GM18909 (cell line): Measurements from ENCODE around the gene MSANTD3.

Experiments
- ATAC-seq: cut with Tn5 transposase; IDR thresholded peaks from one replicate; pipeline ENCODE4 v1.9.1; 2021; ENCODE audit warnings: mild to moderate bottlenecking; ENCODE audit not compliant: unreplicated experiment, poor library complexity

MSANTD3 gene

DNA sequence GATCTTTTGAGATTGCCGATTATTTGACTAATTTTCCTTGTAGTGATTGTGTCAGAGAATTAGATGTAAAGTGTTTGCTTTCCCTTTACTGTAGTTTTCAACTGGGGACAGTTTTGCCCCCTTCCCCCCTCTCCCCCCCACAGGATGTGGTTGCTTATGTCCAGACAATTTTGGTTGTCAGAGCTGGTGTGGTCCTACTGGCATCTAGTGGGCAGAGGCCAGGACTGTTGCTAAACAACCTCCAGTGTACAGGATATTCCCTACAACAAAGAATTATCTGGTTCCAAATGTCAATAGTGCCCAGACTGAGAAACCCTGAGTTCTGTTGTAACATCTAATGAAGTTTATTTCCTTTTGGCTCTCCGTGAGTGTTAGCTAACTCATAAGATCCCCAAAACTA is 66.0 kb downstream of the MSANTD3 start:
- no peak for ATAC-seq

DNA sequence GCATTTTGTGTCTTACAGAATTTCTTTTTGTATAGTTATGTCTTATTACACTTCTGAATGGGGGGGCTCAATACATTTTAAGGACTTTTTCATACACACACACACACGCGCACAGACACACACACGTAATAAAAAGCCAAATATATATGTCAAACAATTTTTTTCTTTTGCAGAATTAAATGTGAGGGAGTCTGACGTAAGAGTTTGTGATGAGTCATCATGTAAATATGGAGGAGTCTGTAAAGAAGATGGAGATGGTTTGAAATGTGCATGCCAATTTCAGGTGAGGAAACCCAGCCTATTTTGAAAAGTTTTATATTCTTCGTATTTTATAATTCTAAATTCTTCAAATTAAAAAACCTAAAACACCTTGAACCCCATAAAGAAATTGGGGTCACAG is 71.6 kb downstream of the MSANTD3 start:
- no peak for ATAC-seq

- no peak for ATAC-seq
These were observed 72.5 kb downstream of the MSANTD3 start for GRCh38 chr9:100499460-100499859.

GRCh38 chr9:100499866-100500265 is 72.9 kb downstream of the MSANTD3 start:
- no peak for ATAC-seq
